GM21576 (cell line): ENCODE measurements around the gene CALCOCO1.
"Not testable (repeated sequence)": the region's sequence is repeated elsewhere in the genome, so short reads cannot be mapped to it uniquely, and the experiment has no call there.

Experiments used
- ATAC-seq: cut with Tn5 transposase; IDR thresholded peaks from one replicate; pipeline ENCODE4 v1.9.1; 2021; ENCODE audit warnings: mild to moderate bottlenecking, moderate library complexity; ENCODE audit not compliant: unreplicated experiment

CALCOCO1 gene

DNA sequence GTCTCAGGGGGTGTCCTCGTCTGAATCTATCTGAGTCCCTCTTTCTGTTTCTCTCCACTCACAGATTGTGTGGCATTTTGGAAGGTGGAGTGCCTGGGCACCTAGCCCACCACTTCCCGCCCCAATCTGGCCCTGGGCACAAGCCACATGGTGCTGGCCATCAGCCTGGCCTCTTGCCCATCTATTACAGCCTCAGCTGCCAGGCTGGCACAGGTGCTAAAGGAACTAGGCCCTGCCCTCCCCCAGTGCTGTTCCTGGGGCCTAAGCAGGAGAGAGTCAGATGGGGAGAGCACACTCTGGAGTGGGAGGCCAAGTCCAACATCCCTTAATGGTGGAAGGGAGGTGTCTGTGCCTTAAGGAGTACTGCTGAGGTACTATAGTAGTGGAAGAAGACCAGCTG, 8.3 kb upstream of the CALCOCO1 start:
- no peak for ATAC-seq

DNA sequence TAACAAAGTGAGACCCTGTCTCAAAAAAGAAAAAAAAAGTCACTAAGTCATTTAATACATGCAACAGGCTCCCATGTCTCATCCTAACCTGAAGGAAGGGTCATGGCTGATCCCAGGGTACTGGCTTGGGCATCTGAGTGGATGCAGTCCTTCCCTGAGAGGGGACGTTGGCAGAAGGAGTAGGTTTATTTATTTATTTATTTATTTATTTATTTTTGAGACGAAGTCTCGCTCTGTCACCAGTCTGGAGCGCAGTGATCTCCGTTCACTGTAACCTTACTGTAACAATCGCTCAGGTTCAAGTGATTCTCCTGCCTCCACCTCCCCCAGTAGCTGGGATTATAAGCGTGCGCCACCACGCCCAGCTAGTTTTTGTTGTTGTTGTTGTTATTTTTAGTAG, 7.2 kb upstream of the CALCOCO1 start:
- ATAC-seq: no peak

DNA sequence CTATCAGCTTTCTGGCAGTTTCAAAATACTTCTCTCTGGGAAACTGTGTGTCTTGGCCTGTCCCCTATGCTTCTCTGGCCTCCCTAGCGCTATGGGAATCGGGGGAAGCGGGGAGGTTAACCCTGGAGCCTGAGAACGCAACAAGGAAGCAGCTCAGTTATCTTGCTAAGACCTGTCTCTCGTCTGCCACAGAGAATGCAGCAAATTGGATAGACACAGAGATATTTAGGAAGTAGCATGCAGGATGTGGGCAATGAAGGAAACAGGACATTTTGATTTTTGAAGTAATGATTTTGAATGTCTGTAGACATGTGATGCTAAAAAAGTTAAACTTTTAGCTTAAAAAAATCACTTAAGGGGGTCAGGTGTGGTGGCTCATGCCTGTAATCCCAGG, 6.6 kb upstream of the CALCOCO1 start:
- ATAC-seq: no peak

DNA sequence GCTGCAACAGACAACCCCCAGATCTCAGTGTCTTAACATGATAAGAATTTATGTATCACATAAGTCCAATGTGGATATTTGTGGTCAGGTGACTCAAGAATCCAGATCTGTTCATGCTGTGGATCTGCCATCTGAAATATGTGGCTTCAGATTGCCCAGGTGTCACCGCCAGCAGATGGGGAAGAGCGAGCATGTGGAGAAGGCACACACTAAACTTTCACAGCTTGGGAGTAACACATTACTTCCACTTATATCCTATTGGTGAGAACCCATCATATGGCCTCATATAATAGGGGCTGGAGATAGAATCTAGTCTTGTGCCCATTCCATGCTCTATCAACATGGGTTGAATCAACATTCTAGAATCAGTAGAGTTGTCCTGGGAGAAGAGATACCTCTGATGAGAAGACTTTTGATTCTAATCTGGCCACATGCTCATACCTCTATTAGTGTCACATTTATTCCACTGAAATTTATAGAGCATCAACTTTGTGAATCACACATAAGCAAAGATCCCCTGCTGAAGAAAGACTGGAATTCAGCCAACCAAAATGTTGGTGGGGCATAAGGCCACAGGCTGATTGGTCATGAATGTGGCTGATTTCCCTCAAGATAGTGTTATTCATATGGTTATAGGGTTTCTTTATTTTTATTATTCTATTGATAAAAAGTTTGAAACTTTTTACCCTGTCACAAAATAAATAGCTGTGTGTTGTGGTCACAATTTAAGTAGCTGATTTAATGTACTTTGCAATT, 6.0 kb upstream of the CALCOCO1 start:
- ATAC-seq: no peak

GRCh38 chr12:53729644-53730043, 2.4 kb upstream of the CALCOCO1 start:
- ATAC-seq: no peak

GRCh38 chr12:53728206-53728605, 954 bp upstream of the CALCOCO1 start:
- ATAC-seq: no peak

- no peak for ATAC-seq
Observed at GRCh38 chr12:53726946-53727309, 324 bp downstream of the CALCOCO1 start.

GRCh38 chr12:53726341-53726740, 911 bp downstream of the CALCOCO1 start:
- no peak for ATAC-seq

DNA sequence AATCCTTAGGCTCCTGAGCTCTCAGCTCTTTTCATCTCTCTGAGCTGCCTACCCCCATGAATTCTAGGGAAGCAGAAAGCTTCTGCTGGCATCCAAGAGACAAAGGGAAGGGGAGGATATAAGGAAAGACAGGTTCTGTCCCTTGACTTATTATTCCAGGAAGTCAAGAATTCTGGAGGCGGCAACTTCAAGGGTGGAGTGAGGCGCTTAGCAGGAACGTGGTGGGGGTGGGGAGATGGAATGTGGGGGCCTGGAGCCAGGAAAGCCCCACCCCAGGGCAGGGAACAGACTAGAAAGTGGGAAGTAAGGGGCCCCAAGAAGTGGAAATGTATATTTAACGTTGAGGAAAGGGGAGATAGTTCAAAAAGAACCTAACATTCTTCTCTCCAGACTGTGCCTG, 1.4 kb downstream of the CALCOCO1 start:
- no peak for ATAC-seq

GRCh38 chr12:53722450-53723041, 4.7 kb downstream of the CALCOCO1 start:
- ATAC-seq: no peak

- no peak for ATAC-seq
Observed at GRCh38 chr12:53720946-53721345, 6.3 kb downstream of the CALCOCO1 start.

DNA sequence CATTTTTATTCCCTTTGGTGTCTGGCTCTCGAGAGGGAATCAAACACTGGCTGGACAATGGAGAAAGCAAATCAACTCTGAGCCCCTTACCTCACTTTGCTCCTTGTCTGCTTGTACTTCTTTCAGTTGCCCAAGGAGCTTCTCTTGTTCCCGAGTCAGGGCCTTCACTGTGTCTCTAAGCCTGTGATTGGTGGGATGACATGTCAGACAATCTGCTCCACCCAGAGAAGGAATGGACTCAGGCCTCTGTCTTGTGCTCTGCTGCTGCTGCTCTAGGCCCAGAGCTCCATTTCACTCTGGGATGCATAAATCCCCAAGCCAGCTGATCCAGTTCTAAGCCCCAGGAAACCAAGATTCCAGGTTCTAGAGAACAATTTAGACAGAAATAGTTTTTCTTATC, 7.6 kb downstream of the CALCOCO1 start:
- ATAC-seq: no peak

DNA sequence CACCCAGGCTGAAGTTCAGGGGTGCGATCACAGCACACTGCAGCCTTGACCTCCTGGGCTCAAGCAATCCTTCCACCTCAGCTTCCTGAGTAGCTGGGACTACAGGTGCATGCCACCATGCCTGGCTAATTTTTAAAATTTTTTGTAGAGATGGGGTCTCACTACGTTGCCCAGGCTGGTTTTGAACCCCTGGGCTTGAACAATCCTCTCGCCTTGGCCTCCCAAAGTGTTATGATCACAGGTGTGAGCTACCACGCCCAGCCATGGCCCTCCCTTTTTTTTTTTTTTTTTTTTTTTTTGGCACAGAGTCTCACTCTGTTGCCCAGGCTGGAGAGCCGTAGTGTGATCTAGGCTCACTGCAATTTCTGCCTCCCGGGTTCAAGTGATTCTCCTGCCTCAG, 8.7 kb downstream of the CALCOCO1 start:
- not testable (repeated sequence) for ATAC-seq

DNA sequence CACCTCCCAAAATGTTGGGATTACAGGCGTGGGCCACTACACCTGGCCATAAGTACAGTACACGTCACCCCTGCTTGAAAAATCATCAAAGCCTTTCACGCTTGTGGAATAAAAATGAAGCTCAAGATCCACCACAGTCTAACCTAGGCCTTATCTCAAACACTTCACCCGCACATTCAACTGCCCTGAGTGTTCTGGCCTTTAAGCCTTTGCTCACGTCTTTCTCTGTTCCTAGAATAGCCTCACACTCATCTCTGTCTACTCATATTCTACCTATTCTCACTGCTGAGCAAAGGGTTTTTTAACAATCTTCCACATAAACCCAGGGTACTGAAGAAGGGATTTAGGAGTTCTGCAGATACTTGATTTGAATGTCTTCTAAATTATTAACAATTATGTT, 9.9 kb downstream of the CALCOCO1 start:
- ATAC-seq: no peak

GRCh38 chr12:53714004-53714403, 13.2 kb downstream of the CALCOCO1 start:
- no peak for ATAC-seq

DNA sequence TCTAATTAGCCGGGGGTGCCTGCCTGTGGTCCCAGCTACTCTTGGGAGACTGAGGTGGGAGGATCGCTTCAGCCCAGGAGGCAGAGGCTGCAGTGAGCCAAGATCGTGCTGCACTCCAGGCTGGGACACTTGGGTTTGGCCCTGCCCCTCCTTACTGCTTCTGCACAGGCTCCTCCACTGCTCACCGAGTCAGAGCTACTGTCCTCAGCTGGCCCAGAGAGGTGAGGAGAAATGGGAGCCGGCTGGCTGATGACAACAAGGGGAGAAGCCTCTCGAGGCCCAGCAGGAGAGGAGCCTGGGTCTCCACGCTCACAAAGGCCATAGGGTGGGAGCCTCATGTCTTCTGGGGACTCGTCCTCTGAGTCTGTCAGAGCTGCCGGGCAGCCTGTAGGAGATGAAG, 13.7 kb downstream of the CALCOCO1 start:
- no peak for ATAC-seq

DNA sequence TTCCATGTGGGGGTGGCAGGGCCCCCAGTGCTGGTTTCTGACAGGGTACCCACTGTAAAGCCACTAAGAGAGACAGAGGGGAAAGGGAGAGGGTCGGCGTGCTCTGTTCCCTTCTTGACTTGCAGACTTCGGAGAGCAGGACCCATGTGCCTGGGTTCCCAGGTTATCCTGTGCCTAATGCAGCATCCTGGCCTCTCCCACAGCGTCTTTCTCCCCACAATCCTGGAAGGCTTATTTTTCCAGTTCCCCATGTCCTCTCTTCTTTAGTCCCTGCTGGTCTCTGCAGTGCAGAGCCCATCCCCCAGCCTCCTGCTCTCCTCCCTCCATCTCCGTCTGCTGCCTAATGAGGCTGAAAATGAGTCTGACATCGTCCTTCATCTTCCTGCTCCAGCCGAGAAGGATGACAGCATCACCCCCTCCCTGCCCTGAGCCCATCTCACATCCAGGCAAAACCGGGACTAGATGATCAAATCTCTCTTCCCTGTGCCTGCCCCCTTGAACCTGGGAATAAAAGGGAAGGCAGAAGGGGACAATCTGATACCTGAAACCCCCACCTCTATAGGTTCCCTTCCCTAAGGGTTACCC, 15.1 kb downstream of the CALCOCO1 start:
- ATAC-seq: no peak

- no peak for ATAC-seq
Observed at GRCh38 chr12:53710091-53710490, 17.2 kb downstream of the CALCOCO1 start.

GRCh38 chr12:53709671-53710070, 17.6 kb downstream of the CALCOCO1 start:
- no peak for ATAC-seq

DNA sequence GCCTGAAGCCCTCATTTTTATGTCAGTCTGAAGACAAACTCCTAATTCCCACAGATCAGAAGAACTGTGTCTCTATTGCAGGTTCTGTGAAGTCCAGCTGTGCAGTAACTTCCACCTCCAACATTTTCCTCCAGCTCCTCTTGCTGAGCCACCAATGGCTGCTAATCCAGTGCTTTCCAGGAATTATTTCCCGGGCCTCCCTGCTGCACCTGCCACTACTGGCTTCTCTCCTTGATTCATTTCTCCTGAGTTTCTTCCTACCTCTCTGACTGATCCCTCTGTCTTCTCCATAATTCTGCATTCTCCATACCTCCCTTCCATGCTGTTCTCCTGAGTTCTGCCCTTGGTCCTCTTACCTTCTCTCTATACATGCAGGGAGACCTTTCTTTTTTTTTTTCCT, 21.2 kb downstream of the CALCOCO1 start:
- no peak for ATAC-seq

DNA sequence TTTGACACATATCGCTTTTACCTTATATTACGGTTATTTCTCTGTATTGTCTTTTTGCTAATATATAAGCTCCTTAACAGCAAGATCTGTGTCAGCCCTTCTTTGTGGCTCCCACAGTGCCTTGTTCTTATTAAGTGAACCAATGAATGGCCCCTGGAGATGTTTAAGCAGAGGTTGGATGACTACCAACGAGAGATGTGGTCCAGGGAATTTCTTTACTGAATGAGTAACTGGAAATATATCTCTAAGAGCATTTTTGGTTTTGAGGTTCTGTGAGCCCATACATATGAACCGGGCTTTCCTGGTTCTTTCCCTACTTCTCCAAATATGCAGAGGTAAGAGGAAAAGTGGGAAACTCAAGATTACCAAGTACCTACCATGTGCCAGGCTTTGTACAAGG, 23.5 kb downstream of the CALCOCO1 start:
- ATAC-seq: no peak

DNA sequence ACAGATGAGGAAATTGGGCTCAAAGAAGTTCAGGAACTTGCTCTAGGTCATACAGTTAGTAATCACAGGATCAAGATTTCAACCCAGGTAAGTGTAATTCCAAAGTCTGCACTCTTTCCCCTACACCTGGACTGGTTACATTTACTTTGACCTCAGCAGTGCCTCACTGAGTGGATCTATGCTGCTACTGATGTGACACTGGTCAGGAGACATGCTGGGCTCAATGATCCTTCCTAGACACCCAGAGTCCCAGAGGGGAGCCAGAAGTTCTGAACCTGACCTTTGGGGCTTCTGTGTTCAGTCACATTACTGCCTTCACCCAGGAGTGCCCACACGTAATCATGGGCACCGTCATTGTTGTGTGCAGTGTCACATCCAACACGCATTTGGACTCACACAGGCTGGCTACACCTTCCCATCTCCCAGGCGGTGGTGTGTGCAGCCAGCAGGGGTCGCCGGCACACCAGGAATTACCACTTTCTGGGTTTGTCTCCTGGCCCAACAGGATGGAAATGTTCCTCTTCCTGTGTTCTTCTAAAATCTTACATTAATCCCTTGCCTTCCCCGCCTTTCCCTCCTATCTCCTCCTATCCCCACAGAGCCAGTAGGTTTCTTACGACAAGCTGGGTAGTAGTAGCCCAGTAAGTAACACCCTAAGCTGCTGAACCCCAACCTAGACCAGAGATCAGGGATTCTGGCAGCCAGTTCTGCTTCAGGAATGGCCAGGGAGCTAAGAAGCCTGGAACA, 25.6 kb downstream of the CALCOCO1 start:
- no peak for ATAC-seq
